ENCODE data around the gene KPNA6. TPM values are rescaled to one million over a fixed set of nuclear protein-coding genes. Genes with fewer than 3 reads are reported as not detected.
A peak's percentile ranks its signal among the peaks of the same experiment; 100 is the strongest.

KPNA6 gene
- total RNA-seq, 2 donors from 2014 or later = 95.4 to 119 TPM

DNA sequence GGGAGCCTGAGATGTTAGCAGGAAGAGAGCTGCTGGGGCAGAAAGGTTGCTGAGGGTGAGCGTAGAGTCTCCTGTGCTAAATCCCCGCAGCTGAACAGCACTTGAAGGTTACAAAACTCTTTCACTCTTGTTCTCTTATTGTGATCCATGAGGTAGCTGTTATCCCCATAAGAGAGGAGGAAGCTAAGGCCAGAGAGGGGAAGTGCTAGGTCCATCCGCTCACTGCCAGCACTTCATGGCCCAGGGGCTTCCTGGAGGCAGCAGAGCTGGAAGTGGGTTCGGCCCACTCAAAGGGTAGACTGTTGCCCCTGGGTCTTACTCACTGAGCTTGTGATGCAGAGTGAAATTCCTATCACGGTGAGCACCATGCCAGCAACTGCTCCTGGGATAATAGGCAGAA is 108.7 kb downstream of the KPNA6 start:
- no peak overlapping the region for H3K4me3 ChIP-seq (ENCODE audit: low read length)
- no peaks in the 10 kb centered on the region for H3K9me3 ChIP-seq (ENCODE audit: control insufficient read depth, low read length)
- DNase-seq = no peak
- H3K27ac ChIP-seq (ENCODE audit: low read depth, low read length) = no peak overlapping the region
- H3K36me3 Mint-ChIP-seq (ENCODE audit: low read depth) = peaks cover 33% of the 10 kb centered on the region
- no peaks in the 10 kb centered on the region for H3K27me3 Mint-ChIP-seq (ENCODE audit: insufficient read depth)
- H3K27me3 ChIP-seq (ENCODE audit: control insufficient read depth, insufficient read depth, low read length, poor library complexity, severe bottlenecking) = no peaks in the 10 kb centered on the region
- WGBS, 2 experiments (ENCODE audit: insufficient coverage in 1 of 2, insufficient read length in 1 of 2) = 94 to 96% methylated on average over 2 to 5 of the region's 5 CpGs
- TF ChIP-seq CTCF (conservative IDR thresholded peaks at IDR 0.05) = no peak
- H3K4me1 ChIP-seq (ENCODE audit: control insufficient read depth, insufficient read depth, low read length) = no peaks in the 10 kb centered on the region
- H3K4me3 Mint-ChIP-seq = no peak overlapping the region
- H3K36me3 ChIP-seq (ENCODE audit: control insufficient read depth, insufficient read depth, low read length) = peaks cover 43% of the 10 kb centered on the region
- H3K27ac Mint-ChIP-seq = no peak overlapping the region
- peaks cover 4% of the 10 kb centered on the region for H3K4me1 Mint-ChIP-seq
- no peak overlapping the region for H3K9ac ChIP-seq (ENCODE audit: extremely low read depth, low read length, poor library complexity, severe bottlenecking)
- H3K9me3 Mint-ChIP-seq = no peaks in the 10 kb centered on the region

DNA sequence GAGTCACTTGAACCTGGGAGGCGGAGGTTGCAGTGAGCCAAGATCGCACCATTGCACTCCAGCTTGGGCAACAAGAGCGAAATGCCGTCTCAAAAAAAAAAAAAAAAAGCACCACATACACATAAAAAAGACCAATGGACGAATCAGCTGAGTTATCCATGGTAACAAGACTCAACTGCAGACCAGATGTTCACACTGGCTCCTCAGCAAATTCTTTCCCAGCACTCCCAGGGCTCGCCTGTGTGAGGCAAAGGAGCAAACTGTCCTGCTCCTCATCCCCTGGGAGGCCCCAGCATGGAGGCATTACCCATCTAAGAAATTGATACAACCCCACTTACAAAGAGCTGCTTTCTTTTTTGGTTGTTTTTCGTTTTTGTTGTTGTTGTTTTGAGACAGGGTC is 111.2 kb downstream of the KPNA6 start:
- WGBS, 2 experiments (ENCODE audit: insufficient coverage in 1 of 2, insufficient read length in 1 of 2) = 90 to 100% methylated on average over 1 to 7 of the region's 7 CpGs
- Mint-ChIP-seq H3K9me3 (no peaks in the 10 kb centered on the region), H3K4me3 (no peak overlapping the region), H3K27ac (no peak overlapping the region), H3K36me3 (ENCODE audit: low read depth) (peaks cover 40% of the 10 kb centered on the region), H3K4me1 (peaks cover 9% of the 10 kb centered on the region), H3K27me3 (ENCODE audit: insufficient read depth) (no peaks in the 10 kb centered on the region)
- Histone ChIP-seq H3K27ac (ENCODE audit: low read depth, low read length) (no peak overlapping the region), H3K4me1 (ENCODE audit: control insufficient read depth, insufficient read depth, low read length) (no peaks in the 10 kb centered on the region), H3K36me3 (ENCODE audit: control insufficient read depth, insufficient read depth, low read length) (peaks cover 49% of the 10 kb centered on the region), H3K9me3 (ENCODE audit: control insufficient read depth, low read length) (no peaks in the 10 kb centered on the region), H3K9ac (ENCODE audit: extremely low read depth, low read length, poor library complexity, severe bottlenecking) (no peak overlapping the region), H3K27me3 (ENCODE audit: control insufficient read depth, insufficient read depth, low read length, poor library complexity, severe bottlenecking) (no peaks in the 10 kb centered on the region), H3K4me3 (ENCODE audit: low read length) (no peak overlapping the region)
- no peak for DNase-seq
- no peak for TF ChIP-seq CTCF (conservative IDR thresholded peaks at IDR 0.05)

DNA sequence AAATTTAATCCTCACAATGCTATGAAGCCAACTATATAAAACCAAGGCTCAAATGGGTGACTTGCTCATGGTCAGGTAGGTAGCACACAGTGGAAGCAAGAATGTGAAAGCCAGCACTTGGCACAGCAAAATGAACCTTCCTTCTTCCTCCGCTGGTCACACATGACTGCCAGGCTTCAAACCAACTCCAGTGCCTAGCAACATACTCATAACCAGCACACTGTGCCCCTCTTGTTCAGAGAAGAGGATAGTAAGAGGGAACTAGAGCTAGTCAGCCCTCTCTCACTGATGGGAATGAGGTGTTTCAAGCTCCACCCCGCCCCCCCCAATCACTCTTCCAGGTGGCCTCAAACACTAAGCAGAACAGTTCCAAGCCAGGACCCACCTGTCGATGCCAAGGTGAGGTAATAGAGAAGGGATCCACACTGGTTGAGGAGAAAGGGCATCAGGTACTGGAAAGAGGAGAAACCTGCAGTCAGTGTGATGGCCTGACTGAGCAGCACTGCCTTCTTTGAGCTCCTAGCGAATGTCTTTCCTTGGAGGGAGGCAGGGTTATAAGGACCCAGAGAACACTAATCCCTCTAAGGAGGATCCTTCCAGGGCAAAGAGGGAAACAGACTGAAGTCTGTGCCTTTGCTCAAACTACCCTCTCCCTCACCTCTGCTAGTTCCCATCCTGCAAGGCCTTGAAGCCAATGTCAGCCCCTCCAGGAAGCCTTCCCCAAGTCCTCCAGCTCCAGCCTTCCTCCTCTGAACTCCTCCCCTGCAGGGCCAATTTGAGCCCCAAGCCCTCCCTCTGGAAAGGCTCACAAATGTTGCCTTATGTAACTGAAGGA is 113.1 kb downstream of the KPNA6 start:
- Histone ChIP-seq H3K27ac (ENCODE audit: low read depth, low read length) (no peak overlapping the region), H3K4me1 (ENCODE audit: control insufficient read depth, insufficient read depth, low read length) (no peaks in the 10 kb centered on the region), H3K27me3 (ENCODE audit: control insufficient read depth, insufficient read depth, low read length, poor library complexity, severe bottlenecking) (no peaks in the 10 kb centered on the region), H3K36me3 (ENCODE audit: control insufficient read depth, insufficient read depth, low read length) (peaks cover 51% of the 10 kb centered on the region), H3K9me3 (ENCODE audit: control insufficient read depth, low read length) (no peaks in the 10 kb centered on the region), H3K9ac (ENCODE audit: extremely low read depth, low read length, poor library complexity, severe bottlenecking) (peak overlapping the region; percentile 93), H3K4me3 (ENCODE audit: low read length) (peak overlapping the region; percentile 98)
- Mint-ChIP-seq H3K9me3 (no peaks in the 10 kb centered on the region), H3K4me1 (peaks cover 9% of the 10 kb centered on the region), H3K27ac (peak overlapping the region; percentile 97), H3K27me3 (ENCODE audit: insufficient read depth) (no peaks in the 10 kb centered on the region), H3K36me3 (ENCODE audit: low read depth) (peaks cover 42% of the 10 kb centered on the region), H3K4me3 (peak overlapping the region; percentile 97)
- TF ChIP-seq CTCF (conservative IDR thresholded peaks at IDR 0.05) = no peak
- DNase-seq = no peak
- WGBS, 2 experiments (ENCODE audit: insufficient coverage in 1 of 2, insufficient read length in 1 of 2) = 93 to 97% methylated on average over 3 to 4 of the region's 4 CpGs
